CD1c-positive myeloid dendritic cell (primary cell): ENCODE data around the gene EPS8.
A peak's percentile ranks its signal among the peaks of the same experiment; 100 is the strongest.
"Not testable (repeated sequence)": the region's sequence is repeated elsewhere in the genome, so short reads cannot be mapped to it uniquely, and the experiment has no call there.

Source experiments
- DNase-seq: peaks from one replicate; pipeline ENCODE4 v3.0.0-alpha.2; 2016; ENCODE audit errors: extremely low spot score

EPS8 gene

GRCh38 chr12:15648558-15648957, 140.6 kb downstream of the EPS8 start:
- peak; percentile 5 for DNase-seq

DNA sequence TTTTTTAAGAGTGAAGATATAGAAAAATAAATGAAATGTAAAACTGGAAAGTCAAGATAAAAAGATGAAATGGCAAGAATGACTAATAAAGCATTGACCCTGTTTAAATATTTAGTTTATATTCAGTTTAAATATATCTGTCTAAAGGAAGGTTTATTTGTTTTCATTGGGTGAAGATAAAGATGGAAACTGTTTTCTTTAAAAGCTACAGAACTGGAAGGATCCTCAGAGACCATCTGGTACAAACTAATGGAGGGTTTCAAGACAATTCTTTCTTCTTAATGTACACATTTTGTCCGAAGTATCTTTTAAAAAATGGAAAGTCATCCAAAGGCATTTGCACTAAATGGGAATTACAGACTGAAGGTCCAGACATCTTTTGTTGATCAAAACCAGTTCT, 142.6 kb downstream of the EPS8 start:
- no peak for DNase-seq

- DNase-seq, result no peak
These were observed 144.5 kb downstream of the EPS8 start for GRCh38 chr12:15644700-15645099.

DNA sequence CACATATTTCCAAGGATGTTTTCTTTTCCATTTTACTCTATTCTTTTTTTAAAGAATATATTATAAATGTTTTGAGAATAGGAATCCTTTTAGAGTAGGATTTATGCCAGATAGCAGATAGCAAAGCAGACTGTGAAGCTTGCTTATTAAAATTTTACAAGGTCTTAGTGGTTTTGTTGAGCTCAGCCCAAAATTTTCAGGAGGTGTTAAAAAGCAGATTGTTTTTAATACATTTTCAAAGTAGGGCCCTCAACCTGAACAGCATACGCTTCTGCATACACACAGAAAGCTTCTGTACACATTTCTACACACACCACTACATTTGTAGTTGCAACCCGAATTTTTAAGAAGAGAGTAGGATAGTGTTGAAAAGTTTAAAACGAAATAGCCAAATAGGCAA, 151.0 kb downstream of the EPS8 start:
- no peak for DNase-seq

DNA sequence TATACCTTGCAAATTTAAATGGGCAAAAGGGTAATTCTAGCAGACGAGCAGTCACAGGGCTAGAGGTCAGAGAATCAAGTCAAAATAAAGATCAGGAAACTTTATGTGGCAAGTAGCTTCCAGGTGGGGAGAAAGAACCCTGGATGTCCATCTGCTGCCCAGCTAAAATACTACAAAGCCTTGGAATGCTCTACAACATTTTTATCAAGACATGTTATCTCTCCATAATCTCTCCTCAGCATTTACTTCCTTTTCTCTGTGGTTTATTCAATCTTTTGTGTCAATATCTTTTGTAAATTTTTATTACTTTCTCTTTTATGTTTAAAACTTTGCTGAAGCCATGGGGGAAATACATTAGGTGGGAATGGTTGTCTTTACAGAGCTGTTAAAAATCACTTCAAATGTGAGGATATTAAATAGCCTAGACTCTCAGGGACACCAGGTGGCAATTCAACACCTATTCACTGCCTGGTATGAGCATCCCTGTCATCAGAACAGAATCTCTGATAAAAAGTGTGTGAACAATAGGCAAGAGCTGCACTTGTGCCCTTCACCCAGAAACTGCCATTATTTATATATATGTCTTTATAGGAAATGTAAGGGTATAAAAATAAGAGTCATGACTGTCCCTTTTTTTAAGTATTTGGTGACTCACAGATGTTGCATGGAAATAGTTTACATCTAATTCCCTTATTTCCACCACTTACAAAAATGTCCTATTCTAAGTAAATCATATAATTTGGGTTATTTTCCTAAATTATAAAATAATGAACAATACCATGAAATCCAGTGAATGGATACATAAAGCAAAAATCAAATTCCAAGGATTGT, 152.9 kb downstream of the EPS8 start:
- no peak for DNase-seq

- no peak for DNase-seq
These were observed 155.0 kb downstream of the EPS8 start for GRCh38 chr12:15634010-15634683.

- no peak for DNase-seq
These were observed 156.0 kb downstream of the EPS8 start for GRCh38 chr12:15633201-15633600.

GRCh38 chr12:15632708-15633107, 156.5 kb downstream of the EPS8 start:
- DNase-seq, result no peak

GRCh38 chr12:15631007-15631715, 158.0 kb downstream of the EPS8 start:
- DNase-seq, result no peak

DNA sequence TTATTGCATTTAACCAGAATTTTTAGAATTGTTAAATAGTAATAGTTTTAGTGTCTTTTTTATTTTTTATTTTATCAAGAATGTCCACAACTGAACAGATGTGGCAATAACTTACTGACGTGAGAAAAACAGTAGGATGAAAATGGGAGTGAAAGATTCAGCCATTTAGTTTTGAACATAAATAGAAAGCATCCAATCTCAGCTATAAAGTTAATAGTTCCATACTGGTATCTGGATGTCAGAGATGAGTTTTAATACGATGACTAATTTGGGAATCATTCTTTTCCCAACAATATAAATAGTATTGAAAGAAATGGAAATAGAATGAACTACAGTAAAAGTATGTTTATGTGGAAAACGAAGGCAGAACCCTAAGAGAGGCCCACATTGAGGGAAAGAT, 159.4 kb downstream of the EPS8 start:
- no peak for DNase-seq

DNA sequence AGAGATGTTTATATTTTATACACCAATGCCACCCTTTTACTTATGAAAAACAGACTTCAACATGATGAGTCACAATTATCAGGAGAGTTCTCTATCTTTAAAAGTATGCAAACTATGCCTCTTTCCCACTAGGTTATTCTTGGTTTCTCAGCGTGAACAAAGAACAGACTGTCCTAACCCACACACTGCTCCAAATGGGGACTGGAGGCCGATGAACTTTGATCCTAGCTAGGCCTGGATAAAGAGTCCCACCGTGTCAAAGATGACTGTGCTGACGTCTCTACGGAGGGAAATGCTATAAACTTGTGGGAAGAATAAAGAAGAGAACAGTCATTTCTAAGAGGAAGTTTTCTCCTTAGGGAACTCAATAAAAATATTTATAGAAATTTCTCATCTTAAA, 160.1 kb downstream of the EPS8 start:
- DNase-seq, result peak; percentile 64

DNA sequence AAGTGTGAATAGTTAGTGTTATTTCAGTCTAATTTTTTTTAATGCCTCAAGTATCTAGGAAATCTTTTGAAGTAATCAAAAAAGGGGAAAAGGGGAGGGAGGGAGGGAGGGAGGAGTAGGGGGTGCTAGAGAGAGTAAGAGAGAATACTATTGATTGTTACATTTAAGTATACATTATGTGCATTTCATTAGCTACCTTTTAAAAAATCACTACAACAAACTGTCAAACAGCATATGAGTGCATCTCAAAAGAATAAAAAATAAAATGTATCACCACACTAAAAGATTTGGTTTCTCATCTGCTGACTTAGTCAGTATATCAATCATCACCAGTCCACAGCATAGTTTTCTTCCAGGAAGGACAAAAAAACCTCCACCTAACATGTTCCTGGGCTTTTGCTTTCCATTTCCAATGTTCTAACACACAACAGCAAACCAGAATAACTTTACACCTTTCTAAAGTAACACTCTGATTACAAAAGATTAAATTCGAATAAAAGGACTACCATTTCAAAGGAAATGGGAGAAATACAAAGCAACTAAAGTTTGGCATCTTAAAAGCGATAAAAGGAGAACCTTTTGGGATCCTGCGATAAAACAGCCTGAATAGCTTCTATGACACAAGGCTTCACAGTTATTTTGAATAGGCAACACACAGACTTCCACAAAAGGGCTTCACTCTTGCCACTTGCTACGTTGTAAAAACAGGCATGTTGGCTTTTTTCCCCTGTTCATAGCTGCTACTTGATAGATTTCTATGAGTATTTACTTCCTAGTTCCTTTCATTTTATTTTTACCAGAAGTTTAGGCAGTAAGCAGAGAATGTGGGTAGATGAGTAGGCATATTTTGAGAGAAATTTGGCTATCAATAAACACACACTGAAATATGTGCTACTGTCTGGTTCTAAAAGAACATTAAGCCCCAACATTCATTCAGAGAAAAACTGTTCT, 160.9 kb downstream of the EPS8 start:
- peak; percentile 20 for DNase-seq

DNA sequence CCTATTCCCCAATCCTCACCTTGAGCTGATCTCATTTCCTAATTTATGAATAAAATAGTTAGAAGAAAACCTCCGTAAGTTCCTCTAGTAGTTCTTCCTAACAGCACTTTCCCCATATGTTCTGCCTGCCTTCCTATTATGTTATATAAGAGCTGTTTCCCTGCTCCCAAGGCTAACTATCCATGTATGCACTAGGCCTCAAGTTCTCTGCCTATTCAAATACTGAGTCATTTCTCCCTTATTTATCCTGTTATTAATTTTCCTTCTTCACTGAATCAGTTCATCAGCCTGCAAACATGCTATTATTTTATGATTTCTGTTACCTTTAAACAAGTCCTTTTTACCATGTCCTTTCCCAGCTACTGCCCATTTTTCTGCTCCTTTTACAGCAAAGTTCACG, 164.1 kb downstream of the EPS8 start:
- no peak for DNase-seq

GRCh38 chr12:15620741-15621539, 168.2 kb downstream of the EPS8 start:
- DNase-seq, result no peak

- not testable (repeated sequence) for DNase-seq
These were observed 172.7 kb downstream of the EPS8 start for GRCh38 chr12:15616495-15616894.

DNA sequence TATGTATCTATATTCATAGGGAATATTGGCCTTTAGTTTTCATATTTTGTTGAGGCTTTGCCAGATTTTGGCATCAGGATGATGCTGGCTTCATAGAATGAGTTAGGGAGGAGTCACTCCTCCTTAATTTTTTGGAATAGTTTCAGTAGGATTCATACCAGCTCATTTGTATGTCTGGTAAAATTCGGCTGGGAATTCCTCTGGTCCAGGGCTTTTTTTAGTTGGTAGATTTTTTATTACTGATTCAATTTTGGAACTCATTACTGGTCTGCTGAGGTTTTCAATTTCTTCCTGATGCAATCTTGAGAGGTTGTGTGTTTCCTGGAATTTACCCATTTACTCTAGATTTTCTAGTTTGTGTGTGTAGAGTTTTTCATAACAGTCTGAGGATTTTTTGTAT, 175.2 kb downstream of the EPS8 start:
- DNase-seq, result no peak

DNA sequence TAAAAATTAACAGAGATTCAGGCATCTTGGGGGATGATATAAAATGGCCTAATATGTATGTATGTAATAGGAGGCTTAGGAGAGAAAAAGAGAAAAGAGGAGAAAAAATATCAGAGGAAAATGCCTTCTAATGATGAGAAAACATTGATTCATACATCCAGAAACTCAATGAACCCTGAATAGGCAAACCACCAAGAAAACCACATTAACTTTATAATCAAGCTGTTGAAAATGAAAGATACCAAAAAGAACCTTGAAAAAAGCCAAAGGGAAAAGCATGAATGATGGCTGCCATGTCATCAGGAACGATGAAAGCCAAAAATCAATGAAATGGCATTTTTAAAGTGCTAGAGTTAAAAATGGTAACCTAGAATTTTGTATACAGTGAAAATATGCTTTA, 180.2 kb downstream of the EPS8 start:
- DNase-seq, result no peak

GRCh38 chr12:15608406-15608805, 180.8 kb downstream of the EPS8 start:
- no peak for DNase-seq

DNA sequence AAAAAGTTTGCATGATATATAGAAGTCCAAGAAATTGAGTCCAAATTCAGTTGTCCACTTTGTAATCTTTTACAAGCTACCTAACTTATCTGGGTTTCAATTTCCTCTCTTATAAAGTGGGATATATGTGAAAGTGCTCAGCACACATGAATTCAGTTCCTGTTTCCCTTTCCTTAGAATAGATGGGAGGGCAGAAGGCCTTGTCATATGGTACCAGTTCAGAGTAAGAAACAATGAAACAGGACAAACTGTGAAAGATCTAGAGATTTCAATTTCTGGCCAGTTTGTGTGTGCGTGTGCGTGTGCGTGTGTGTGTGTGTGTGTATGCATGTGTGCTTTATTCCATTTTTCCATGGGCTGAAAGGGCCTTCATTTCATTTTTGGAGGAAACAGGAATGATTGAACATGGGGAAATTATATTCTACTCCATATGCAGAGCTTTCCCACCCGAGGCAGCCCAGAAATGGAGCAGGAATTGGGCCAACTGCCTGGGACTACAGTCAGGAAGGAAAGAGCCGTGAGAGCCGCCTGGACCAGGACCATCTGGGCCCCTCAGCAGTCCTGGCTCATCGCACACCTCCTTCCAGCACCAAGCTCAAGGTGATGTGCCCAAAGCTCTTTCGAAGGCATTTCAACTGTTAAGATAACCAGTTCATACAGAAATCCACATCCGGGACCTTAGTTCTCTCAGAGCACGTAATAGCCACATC, 183.2 kb downstream of the EPS8 start:
- peak; percentile 68 for DNase-seq

GRCh38 chr12:15603474-15604085, 185.6 kb downstream of the EPS8 start:
- DNase-seq, result no peak
